ENCODE data around the gene MFAP2.

- TF ChIP-seq CTCF (conservative IDR thresholded peaks at IDR 0.05; ENCODE audit: low read depth, low read length) = no peak
- no peak for TF ChIP-seq EZH2 (IDR thresholded peaks at IDR 0.05; ENCODE audit: borderline replicate concordance, low read depth, low read length, poor library complexity, severe bottlenecking)
Observed at GRCh38 chr1:16996845-16997244, 16.4 kb upstream of the MFAP2 start.

Measured in A673 (cell line).